DND-41 (cell line): ENCODE data around the gene TCF23.

Experiments
- CTCF ChIP-seq: IDR thresholded peaks from 2 replicates; pipeline ENCODE4 v1.5.1; 2012; ENCODE audit warnings: borderline replicate concordance, low read length, moderate library complexity, mild to moderate bottlenecking; ENCODE audit not compliant: poor library complexity, severe bottlenecking; ENCODE audit errors: extremely low read depth
- EZH2 ChIP-seq: IDR thresholded peaks from 3 replicates; pipeline ENCODE4 v1.6.1; 2012; ENCODE audit warnings: borderline replicate concordance, low read depth, mild to moderate bottlenecking, moderate library complexity, low read length, inconsistent platforms; ENCODE audit not compliant: severe bottlenecking

GRCh38 chr2:27133905-27134780, 14.7 kb upstream of the TCF23 start, which contains the start of gene PREB:
- TF ChIP-seq CTCF (peak; percentile 33), EZH2 (no peak)
